ENCODE results near the gene HMGCLL1.

DNA sequence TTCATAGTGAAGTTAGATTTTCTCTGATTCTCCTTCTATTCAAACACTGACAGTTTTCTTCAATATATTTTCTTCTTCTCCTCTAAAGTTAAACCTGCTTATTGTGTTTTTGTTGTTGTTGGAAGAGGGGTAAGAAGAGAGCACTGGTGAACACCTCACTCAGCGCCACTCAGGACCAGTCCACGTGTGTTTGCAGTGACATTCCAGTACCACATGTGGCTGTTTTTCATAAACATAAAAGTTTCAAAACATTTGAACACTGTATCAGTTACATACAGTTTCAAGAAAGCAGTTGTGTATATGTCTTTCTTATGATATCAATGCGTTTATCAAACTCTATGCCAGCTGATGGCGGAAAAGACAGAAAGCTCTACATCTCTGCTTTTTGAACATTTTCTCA is 86.7 kb downstream of the HMGCLL1 start:
- TF ChIP-seq, protein P1, sequence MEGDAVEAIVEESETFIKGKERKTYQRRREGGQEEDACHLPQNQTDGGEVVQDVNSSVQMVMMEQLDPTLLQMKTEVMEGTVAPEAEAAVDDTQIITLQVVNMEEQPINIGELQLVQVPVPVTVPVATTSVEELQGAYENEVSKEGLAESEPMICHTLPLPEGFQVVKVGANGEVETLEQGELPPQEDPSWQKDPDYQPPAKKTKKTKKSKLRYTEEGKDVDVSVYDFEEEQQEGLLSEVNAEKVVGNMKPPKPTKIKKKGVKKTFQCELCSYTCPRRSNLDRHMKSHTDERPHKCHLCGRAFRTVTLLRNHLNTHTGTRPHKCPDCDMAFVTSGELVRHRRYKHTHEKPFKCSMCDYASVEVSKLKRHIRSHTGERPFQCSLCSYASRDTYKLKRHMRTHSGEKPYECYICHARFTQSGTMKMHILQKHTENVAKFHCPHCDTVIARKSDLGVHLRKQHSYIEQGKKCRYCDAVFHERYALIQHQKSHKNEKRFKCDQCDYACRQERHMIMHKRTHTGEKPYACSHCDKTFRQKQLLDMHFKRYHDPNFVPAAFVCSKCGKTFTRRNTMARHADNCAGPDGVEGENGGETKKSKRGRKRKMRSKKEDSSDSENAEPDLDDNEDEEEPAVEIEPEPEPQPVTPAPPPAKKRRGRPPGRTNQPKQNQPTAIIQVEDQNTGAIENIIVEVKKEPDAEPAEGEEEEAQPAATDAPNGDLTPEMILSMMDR (IDR thresholded peaks at IDR 0.05) = no peak
- no peak for TF ChIP-seq POLR2A (IDR thresholded peaks at IDR 0.05)
